ENCODE measurements around the gene SYTL3.

Gene SYTL3

DNA sequence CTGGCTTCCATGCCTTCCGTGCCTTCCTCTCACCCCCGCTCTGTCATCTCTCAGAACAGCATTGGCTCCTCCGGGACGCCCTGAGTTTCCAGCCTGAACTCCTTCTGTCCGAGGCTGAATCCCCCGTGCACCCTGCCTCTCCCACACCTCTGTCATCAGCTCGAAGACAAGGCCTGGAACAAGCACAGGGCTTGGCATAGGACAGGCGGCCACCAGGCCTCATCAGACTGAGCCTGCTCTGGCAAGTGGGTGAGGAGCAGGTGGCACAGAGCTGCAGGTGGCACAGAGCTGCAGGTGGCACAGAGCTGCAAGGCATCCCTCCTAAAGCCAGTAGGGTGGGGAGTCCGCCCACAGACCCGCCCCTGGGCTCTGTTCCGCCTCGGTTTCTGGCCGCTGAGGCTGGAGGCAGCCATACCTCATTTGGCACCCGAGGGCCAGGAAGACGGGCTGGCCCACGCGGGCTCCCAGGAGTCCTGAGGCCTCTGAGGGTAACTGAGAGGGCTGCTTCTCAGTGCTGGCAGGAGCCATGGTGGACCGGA is 109.2 kb downstream of the SYTL3 start:
- DNase-seq (ENCODE audit: low read depth in 3 of 3) = no peak

DNA sequence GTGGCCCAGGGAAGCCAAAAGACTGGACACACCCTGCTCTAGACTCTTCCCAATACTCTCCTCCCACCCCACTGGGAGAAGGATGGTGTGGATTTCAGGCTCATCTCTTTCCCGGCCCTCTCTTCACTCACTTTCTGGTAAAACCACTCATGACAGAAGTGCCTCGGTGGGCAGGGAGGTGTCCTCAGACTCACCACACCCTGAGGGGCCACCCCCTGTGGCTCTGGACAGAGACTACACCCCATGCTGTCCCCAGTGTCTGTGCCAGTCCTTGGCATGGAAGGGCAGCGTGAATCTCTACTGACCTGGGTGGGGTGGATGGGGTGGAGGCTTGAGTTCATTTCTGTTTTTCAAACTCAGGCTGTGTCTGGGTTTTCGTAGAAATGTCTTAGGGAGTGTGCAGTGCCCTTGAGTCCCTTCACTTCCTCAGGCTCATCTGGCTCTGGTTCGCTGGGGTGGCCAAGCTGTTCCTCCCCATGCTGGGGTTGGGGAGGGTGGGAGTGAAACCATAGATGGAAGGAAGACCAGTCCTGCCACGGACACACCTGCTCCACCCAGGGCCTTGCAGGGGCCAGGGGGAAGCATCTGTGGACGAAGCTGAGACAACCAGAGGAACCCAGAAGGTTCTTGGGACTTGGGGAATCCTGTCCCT is 110.2 kb downstream of the SYTL3 start:
- no peak for DNase-seq (ENCODE audit: low read depth in 3 of 3)

DNA sequence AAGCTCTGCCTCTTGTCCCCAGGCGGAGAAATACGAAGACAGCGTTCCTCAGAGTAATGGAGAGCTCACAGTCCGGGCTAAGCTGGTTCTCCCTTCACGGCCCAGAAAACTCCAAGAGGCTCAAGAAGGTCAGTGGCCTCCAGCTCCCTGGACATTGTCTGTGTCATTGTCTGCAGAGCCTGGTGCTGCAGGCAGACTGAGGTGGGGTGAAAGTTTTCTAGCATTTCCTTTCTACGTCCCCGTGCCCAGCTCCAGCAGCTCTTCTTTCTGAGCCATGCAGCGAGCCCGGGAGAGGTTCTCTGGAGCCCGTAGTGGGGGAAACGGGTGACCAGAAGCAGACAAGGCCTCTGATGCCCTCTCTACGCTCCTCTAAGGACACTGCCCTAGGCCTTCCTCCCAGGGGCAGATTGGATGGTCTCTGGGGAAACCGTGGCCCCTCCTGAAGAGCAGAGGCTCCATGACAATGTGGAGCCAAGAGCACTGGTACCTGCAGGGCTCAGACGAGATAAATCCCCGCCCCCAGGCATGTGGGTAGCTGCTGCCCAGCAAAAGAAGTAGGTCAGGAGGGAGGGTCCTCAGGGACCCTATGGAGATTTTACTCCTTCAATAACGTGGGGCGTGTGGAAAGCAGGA is 110.9 kb downstream of the SYTL3 start:
- DNase-seq (ENCODE audit: low read depth in 3 of 3) = no peak

DNA sequence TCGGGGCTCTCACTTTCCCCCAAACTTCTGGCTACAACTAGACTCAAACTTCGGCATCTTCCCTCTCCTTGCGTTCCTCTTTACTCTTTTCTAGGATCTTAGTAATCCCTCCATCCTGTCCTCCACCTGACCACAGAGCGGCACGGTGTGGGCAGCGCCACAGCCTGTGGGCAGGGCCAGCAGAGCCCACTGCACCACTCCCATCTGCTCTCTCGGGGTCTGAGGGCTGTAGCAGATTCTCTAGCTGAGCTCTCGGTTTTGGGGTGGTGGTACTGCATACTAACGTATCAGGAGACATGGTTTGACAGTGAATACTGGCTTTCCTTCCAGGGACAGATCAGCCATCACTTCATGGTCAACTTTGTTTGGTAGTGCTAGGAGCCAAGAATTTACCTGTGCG is 111.9 kb downstream of the SYTL3 start:
- no peak for DNase-seq (ENCODE audit: low read depth in 3 of 3)

DNA sequence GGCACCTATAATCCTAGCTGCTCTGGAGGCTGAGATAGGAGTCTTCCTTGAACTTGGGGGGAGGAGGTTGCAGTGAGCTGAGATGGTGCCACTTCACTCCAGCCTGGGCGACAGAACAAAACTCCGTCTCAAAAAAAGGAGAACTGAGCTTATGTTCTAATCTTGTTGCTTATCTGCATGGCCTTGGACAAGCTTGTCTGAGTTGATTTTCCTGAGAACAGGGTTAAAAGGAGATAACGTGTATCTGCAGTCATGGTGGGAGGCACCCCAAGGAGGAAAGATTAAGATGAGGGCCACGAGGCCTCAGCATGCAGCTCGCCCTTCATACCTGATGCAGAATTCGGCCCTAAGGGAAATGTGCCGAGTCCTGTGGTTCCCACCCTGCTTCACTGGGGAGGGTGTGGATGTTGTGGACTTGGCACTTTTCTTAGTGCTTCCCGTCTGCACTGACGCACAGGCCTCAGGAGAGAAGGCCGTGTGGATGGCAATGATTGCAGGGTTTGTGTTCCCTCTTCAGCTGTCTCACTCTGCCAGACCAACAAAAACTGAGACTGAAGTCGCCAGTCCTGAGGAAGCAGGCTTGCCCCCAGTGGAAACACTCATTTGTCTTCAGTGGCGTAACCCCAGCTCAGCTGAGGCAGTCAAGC is 113.1 kb downstream of the SYTL3 start:
- no peak for DNase-seq (ENCODE audit: low read depth in 3 of 3)

DNA sequence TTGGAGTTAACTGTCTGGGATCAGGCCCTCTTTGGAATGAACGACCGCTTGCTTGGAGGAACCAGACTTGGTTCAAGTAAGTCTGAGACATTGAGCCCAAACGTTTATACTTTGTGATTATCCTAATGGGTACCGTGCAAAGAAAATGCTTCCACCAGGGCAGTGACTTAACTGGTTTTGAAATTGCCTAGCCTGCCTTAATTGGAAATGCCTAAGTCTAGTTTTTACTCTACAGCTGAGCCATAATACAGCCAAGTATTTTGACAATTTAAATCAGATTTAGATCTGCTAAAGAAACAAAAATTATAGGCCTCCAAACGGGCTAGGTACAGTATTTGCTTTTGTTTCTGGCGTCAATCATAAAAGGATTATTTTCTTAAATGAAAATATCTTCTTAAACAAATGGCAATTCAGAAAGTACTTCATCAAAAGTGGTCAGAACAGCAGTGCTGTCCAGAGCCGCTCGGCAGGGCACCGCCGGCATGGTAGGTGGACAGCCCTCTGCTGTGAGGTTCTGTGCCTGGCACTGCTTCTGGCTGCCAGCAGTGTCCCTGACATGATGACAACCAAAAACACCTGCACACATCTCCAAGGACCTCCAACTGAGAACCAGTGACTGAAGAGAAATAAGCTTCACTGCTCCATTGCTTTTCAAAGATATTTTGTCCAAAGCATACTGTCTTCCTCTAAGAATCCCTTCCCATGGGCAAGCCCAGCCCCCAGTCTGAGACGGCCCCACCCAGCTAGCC is 113.8 kb downstream of the SYTL3 start:
- no peak for DNase-seq (ENCODE audit: low read depth in 3 of 3)

DNA sequence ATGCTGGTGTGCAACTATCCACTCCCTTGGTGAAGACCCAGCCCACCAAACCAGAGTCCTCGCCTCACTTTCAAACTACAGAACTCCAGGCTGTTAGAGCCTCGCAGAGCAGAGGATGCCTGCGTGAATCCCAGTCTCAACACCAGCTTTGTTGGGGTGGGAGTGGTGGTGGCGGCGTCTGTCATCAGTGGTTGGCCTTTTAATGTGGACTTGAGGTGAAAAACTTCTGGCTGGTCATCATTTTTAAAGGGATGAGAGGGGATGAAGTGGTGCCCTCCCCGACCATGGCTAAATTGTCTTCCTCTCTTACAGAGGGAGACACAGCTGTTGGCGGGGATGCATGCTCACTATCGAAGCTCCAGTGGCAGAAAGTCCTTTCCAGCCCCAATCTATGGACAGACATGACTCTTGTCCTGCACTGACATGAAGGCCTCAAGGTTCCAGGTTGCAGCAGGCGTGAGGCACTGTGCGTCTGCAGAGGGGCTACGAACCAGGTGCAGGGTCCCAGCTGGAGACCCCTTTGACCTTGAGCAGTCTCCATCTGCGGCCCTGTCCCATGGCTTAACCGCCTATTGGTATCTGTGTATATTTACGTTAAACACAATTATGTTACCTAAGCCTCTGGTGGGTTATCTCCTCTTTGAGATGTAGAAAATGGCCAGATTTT is 114.5 kb downstream of the SYTL3 start:
- no peak for DNase-seq (ENCODE audit: low read depth in 3 of 3)

DNA sequence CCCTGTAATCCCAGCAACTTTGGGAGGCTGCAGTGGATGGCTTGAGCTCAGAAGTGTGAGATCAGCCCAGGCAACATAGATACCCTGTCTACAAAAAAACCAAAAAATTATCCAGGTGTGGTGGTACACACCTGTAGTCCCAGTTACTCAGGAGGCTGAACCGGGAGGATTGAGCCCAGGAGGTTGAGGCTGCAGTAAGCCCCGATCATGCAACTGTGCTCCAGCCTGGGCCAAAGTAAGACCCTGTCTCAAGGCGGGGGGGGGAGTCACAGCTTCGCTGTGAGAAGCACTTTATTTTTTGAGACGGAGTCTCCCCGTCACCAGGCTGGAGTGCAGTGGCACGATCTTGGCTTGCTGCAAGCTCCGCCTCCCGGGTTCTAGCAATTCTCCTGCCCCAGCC is 115.1 kb downstream of the SYTL3 start:
- no peak for DNase-seq (ENCODE audit: low read depth in 3 of 3)

DNA sequence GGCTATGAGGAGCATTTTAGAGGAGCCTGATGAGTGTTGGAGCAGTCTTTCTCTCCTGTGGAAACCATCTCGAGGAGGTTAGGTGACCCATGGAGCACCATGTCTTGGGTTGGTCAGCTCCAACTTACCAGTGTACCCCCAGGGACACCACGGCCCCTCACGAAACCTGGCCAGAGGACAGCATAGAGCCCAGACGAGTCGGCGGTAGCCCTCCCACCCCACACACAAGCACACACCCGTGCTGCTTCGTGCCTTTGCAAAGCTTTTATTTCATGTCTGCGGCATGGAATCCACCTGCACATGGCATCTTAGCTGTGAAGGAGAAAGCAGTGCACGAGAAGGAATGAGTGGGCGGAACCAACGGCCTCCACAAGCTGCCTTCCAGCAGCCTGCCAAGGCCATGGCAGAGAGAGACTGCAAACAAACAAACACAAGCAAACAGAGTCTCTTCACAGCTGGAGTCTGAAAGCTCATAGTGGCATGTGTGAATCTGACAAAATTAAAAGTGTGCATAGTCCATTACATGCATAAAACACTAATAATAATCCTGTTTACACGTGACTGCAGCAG is 115.7 kb downstream of the SYTL3 start:
- no peak for DNase-seq (ENCODE audit: low read depth in 3 of 3)

DNA sequence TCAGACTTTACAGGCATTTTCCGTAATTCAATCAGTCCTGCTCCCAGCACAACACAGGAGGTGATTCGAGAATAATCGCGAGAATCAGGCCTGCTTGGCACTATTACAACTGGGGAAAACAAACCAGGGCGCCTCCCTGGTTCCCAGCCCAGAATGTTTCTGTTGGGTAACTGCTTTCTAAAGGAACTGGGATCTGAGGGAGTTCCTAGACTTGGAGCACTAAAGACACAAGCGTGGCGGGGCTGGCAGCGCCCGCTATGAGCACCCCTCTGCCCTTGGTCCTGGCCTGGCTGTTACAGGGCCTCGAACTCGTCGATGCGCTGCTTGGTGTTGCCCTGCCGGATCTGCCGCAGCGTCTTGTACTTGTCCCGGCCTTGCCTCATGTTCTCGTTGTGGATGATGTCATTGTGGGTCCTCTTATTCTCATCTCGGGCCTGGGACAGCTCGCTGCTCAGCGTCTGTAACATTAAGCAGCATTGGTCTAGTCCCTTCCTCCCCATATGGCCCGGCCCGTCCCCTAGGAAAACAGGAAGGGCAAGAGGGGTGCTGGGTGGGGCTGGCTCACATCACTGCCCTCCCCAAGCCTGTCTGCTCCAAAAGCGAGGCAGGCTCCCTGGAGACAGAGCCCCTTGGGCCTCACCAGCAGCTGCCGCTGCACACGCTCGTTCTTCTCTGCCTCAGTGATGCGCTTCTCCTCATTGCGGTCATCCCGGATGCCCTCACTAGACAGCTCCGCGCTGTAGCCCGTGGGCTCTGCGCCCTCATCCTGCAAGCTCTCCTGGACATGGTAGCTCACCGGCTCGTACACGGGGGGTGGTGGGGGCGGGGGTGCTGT is 117.0 kb downstream of the SYTL3 start:
- DNase-seq (ENCODE audit: low read depth in 3 of 3) = no peak

DNA sequence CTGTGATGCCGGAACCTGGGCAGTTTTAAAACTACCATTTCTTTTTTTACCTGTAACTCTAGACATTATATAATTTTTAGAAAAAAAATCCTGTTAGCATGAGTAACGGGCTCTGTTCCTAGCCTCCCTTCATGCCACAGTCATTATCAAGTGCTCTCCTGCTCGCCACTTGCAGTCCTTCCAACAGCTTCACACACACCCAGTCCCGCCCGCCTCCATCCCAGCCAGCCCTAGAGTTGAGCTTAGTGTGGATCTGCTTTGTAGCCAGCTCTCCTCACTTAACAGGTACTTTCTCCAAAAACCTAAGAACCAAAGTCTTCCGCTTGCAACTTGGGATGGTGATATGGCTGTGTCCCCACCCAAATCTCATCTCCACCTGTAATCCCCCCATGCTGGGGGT is 117.9 kb downstream of the SYTL3 start:
- no peak for DNase-seq (ENCODE audit: low read depth in 3 of 3)

DNA sequence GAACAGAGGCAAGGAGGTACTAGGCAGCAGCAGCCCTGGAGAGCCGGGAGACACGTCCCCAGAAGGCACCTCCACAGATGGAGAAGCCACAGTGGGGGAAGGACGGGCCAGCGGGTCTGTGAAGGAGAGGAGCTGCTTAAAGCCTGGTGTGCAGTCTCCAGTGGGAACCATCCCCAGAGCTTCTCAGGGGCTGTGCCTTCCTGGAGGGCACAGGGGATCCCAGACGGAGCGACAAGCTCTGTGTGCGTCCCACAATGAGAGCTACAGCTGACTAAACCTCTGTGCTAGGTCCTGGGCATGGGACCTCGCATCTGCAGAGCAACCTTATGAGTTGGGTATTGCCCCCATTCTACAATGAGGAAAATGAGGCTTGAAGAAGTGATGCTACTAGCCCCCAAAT is 118.6 kb downstream of the SYTL3 start:
- no peak for DNase-seq (ENCODE audit: low read depth in 3 of 3)

DNA sequence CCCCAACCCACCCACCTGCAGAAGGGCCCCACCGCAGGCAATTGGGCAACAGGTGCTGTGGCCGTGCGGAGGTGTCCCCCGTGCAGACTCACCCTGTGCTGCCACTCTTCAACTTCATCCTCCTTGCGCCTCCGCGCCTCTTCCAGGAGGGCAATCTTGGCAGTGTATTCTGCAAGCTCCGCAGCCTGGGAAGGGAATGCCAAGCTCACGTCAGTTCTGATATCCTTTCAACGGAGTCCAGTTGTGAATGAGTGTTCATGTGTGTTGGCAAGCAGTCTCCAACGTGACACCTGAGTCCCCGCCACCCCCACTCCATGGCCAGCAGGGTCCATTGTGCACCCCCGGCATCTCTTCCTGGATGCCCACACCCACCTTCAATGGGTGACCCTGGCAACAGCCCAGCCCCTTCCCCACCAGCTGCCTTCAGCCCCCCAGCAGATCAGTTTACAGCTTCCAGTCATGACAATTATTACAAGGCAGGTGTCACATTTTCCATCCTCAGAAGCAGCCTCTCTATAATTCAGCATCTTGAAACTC is 119.4 kb downstream of the SYTL3 start:
- no peak for DNase-seq (ENCODE audit: low read depth in 3 of 3)

DNA sequence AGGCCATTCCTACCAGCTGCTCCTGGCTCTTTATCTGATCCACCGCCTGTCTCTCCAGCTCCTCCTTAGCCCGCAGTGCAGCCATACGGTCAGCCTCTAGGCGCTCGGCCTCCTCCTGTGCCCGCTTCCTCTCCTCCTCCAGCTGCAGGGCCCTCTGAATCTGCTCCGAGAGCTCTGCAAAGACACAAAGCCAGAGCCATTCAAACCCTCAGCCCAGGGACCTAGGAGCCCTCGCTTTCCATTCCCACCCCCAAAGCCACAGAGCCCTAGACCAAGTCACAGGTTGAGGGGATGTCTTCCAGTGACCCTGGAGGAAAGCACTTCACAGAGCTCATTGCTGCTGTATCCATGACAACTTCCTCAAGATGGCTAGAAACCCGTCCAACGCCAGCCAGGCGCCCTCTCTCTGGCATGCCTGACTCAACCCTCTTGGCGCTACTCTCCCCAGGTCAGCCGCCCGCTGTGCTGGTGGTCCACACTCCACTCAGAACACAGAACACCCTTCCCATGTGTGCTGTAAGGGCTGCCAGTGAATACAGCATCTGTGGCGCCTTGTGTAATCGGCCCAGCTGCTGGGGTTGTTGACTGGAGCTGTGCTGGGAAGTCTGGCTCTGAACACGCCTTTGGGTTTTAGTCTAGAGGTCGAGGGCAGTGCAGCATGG is 120.0 kb downstream of the SYTL3 start:
- DNase-seq (ENCODE audit: low read depth in 3 of 3) = no peak

DNA sequence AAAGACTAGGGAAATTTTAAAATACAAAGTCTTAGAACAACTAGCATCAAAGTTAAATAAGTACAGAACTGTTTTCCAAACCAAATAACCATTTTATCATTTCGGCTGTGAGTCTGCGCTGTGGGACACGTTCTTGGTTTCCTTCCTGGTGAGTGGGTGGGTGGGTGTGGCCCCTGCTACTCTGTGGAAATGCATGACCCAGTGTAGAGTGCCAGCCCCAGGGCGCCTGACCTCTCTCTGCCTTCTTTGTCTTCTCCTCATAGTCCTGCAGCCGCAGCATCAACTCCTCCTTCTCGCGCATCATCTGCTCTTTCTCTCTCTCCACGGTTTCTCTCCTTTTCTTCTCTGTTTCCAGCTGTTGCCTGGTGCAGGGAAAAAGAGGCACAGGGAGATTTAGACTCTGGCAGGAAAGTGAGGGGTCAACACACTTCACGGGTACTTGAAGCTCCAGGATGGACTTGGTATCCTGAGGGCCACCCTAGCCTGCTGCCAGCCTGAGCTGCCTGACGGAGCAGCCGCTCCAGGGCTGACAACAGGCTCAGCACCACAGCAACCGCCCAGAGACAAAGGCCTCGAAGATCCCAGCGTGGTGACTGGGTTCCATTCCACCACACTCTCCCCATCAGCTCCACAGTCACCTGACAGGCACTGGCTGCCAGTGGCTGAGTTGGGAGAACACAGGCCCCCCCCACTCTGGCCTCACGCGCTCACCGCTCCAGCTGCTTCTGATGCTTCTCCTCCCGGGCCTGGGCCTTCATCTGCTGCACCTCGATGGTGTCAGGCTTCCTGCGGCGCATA is 120.9 kb downstream of the SYTL3 start:
- DNase-seq (ENCODE audit: low read depth in 3 of 3) = no peak

DNA sequence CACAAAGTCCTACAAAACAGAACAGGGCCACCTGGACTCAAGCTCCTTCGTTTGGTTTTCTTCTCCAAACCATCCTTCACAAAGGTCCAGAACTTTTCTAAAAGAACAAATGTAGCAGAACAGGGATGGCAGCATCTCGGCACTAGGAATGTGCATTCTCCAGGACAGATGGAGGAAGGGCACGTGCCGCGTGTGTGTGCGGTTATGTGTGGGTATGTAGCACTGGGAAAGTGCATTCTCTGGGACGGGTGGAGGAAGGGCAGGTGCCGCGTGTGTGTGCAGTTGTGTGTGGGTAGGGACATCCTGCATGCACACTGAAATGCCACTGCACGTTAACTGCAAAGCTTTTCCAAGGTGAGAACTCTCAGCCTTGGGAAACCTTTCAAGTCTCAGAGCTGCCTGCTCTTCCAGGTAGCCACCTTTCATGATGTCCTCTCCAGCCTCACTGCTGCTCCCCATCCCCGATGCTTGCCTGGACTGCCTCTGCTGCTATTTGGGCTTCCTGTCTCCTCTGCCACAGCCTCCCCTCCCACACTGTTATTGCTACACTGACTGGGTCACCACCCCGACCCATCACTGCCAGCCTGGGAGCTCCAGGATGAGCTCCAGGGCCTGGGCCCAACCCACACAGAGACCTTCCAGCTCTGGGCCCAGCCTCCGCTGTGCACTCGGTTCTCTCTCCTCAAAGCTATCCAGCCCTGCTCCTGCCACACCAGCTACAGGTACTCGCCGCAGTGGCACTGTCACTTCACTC is 121.7 kb downstream of the SYTL3 start:
- DNase-seq (ENCODE audit: low read depth in 3 of 3) = no peak

DNA sequence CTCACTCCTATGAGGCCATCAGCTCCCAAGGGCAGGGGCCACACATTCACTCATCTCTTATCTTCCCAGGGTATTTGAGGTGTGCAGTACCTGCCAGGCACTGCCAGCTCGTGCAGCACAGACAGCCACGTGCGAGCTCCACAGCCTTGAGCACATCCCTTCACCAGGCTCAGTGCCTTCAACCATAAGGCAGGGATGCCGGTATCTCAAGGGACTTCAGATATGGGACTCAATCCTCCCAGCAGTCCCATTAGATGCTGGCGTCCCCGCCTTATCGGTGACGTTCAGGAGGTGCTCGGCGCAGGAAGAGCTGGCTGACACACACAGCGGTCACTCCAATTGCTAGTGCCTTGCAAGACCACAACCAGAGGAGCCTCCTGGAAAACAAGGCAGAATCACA is 122.3 kb downstream of the SYTL3 start:
- DNase-seq (ENCODE audit: low read depth in 3 of 3) = no peak

DNA sequence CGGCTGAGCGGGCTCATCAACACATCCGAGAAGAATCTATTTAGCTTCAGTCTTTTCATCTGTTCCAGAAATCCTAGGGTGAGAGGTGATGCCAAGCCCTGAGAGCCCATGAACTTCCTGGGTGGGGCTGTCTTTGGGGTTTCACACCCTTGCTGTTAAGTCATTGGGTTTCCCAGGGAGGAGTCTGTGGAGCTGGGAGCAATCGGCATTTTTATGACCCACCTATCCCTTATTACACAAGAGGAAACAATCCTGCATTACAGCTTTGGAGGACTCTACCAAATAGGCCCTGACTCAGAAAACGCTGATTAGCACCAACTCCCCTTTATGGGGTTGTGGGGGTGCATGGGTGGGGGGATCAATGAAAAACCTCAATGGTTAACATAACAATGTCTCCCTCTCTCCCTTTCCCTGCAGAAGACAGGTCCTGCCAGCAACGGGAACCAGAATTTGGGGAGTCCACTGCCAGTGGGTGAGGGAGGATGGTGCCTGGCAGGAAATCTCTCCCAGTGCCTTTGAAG is 123.1 kb downstream of the SYTL3 start:
- no peak for DNase-seq (ENCODE audit: low read depth in 3 of 3)
